ENCODE data around the gene INTS7.

- no peak for TF ChIP-seq POLR2AphosphoS5 (IDR thresholded peaks at IDR 0.05; ENCODE audit: low read depth, low read length)
- TF ChIP-seq, protein P1, sequence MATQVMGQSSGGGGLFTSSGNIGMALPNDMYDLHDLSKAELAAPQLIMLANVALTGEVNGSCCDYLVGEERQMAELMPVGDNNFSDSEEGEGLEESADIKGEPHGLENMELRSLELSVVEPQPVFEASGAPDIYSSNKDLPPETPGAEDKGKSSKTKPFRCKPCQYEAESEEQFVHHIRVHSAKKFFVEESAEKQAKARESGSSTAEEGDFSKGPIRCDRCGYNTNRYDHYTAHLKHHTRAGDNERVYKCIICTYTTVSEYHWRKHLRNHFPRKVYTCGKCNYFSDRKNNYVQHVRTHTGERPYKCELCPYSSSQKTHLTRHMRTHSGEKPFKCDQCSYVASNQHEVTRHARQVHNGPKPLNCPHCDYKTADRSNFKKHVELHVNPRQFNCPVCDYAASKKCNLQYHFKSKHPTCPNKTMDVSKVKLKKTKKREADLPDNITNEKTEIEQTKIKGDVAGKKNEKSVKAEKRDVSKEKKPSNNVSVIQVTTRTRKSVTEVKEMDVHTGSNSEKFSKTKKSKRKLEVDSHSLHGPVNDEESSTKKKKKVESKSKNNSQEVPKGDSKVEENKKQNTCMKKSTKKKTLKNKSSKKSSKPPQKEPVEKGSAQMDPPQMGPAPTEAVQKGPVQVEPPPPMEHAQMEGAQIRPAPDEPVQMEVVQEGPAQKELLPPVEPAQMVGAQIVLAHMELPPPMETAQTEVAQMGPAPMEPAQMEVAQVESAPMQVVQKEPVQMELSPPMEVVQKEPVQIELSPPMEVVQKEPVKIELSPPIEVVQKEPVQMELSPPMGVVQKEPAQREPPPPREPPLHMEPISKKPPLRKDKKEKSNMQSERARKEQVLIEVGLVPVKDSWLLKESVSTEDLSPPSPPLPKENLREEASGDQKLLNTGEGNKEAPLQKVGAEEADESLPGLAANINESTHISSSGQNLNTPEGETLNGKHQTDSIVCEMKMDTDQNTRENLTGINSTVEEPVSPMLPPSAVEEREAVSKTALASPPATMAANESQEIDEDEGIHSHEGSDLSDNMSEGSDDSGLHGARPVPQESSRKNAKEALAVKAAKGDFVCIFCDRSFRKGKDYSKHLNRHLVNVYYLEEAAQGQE (IDR thresholded peaks at IDR 0.05; ENCODE audit: insufficient read depth in 1 of 2, low read depth in 2 of 2, low read length in 1 of 2): no peak
- TF ChIP-seq, protein P2, sequence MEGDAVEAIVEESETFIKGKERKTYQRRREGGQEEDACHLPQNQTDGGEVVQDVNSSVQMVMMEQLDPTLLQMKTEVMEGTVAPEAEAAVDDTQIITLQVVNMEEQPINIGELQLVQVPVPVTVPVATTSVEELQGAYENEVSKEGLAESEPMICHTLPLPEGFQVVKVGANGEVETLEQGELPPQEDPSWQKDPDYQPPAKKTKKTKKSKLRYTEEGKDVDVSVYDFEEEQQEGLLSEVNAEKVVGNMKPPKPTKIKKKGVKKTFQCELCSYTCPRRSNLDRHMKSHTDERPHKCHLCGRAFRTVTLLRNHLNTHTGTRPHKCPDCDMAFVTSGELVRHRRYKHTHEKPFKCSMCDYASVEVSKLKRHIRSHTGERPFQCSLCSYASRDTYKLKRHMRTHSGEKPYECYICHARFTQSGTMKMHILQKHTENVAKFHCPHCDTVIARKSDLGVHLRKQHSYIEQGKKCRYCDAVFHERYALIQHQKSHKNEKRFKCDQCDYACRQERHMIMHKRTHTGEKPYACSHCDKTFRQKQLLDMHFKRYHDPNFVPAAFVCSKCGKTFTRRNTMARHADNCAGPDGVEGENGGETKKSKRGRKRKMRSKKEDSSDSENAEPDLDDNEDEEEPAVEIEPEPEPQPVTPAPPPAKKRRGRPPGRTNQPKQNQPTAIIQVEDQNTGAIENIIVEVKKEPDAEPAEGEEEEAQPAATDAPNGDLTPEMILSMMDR (IDR thresholded peaks at IDR 0.05): no peak
Observed at GRCh38 chr1:211909395-211909794, 126.0 kb downstream of the INTS7 start.
